GM23338 (cell line): Measurements from ENCODE around the gene MAGEA9B.
"Not testable (repeated sequence)": the region's sequence is repeated elsewhere in the genome, so short reads cannot be mapped to it uniquely, and the experiment has no call there.

Experiments
- CREB1 ChIP-seq: fragments of 250-450 bp; sonication (Bioruptor Pico); IDR thresholded peaks from 2 replicates; pipeline ENCODE4 v1.5.0; 2020; ENCODE audit warnings: low read depth, mild to moderate bottlenecking, moderate library complexity
- EZH2 ChIP-seq: fragments of 200-600 bp; sonication (generic); IDR thresholded peaks from one replicate; pipeline ENCODE4 v1.8.0; 2017; ENCODE audit warnings: antibody characterized with exemption, mild to moderate bottlenecking, low read depth; ENCODE audit not compliant: unreplicated experiment
- JUNB ChIP-seq: IDR thresholded peaks from one replicate; pipeline ENCODE4 v1.6.1; 2016; ENCODE audit warnings: antibody characterized with exemption; ENCODE audit not compliant: unreplicated experiment
- NANOG ChIP-seq: IDR thresholded peaks from 2 replicates; pipeline ENCODE4 v1.6.1; 2016; ENCODE audit warnings: antibody characterized with exemption, borderline replicate concordance
- POLR2AphosphoS5 ChIP-seq: IDR thresholded peaks from 2 replicates; pipeline ENCODE4 v1.6.1; 2016; ENCODE audit warnings: antibody characterized with exemption, low read depth
- REST ChIP-seq: IDR thresholded peaks from one replicate; pipeline ENCODE4 v1.6.1; 2018; ENCODE audit warnings: antibody characterized with exemption; ENCODE audit not compliant: unreplicated experiment
- ZNF114 ChIP-seq: fragments of 250-450 bp; sonication (Bioruptor Pico); IDR thresholded peaks from 2 replicates; pipeline ENCODE4 v1.5.0; 2020; ENCODE audit warnings: mild to moderate bottlenecking, moderate library complexity
- ZNF331 ChIP-seq: fragments of 250-450 bp; sonication (Bioruptor Pico); IDR thresholded peaks from 2 replicates; pipeline ENCODE4 v1.5.0; 2020; ENCODE audit warnings: low read depth, mild to moderate bottlenecking, moderate library complexity
- TF ChIP-seq, protein P1 (sequence below), 2 experiments: fragments of 200-600 bp in 1 of 2; sonication (generic) in 1 of 2; conservative IDR thresholded peaks; 2 replicates each; pipeline versions ENCODE4 v1.5.1 to v1.6.1; 2016 to 2017; ENCODE audit warnings: antibody characterized with exemption in 2 of 2, low read depth in 2 of 2, mild to moderate bottlenecking in 2 of 2, moderate library complexity in 1 of 2
- TF ChIP-seq, protein P2 (sequence below): IDR thresholded peaks from 2 replicates; pipeline ENCODE4 v1.6.1; 2016; ENCODE audit warnings: antibody characterized with exemption

- TF ChIP-seq, protein P1, sequence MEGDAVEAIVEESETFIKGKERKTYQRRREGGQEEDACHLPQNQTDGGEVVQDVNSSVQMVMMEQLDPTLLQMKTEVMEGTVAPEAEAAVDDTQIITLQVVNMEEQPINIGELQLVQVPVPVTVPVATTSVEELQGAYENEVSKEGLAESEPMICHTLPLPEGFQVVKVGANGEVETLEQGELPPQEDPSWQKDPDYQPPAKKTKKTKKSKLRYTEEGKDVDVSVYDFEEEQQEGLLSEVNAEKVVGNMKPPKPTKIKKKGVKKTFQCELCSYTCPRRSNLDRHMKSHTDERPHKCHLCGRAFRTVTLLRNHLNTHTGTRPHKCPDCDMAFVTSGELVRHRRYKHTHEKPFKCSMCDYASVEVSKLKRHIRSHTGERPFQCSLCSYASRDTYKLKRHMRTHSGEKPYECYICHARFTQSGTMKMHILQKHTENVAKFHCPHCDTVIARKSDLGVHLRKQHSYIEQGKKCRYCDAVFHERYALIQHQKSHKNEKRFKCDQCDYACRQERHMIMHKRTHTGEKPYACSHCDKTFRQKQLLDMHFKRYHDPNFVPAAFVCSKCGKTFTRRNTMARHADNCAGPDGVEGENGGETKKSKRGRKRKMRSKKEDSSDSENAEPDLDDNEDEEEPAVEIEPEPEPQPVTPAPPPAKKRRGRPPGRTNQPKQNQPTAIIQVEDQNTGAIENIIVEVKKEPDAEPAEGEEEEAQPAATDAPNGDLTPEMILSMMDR (conservative IDR thresholded peaks at IDR 0.05; ENCODE audit: low read depth in 2 of 2) = not testable (repeated sequence)
- TF ChIP-seq POLR2AphosphoS5; JUNB; REST; EZH2; ZNF114 (CRISPR knock-in tag); CREB1 (CRISPR knock-in tag); NANOG; ZNF331 (CRISPR knock-in tag): not testable (repeated sequence)
- TF ChIP-seq, protein P2, sequence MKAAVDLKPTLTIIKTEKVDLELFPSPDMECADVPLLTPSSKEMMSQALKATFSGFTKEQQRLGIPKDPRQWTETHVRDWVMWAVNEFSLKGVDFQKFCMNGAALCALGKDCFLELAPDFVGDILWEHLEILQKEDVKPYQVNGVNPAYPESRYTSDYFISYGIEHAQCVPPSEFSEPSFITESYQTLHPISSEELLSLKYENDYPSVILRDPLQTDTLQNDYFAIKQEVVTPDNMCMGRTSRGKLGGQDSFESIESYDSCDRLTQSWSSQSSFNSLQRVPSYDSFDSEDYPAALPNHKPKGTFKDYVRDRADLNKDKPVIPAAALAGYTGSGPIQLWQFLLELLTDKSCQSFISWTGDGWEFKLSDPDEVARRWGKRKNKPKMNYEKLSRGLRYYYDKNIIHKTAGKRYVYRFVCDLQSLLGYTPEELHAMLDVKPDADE = not testable (repeated sequence)
Measured at GRCh38 chrX:149590993-149591392, 3.7 kb upstream of the MAGEA9B start.
